H9 (cell line): Measurements from ENCODE around the gene DBNDD1. TPM values are rescaled to one million over a fixed set of nuclear protein-coding genes. Genes with fewer than 3 reads are reported as not detected.

Experiments used
- DNase-seq: peaks from one replicate; pipeline ENCODE4 v3.0.0-alpha.2; 2017
- H2AFZ ChIP-seq: one replicate; pipeline ENCODE4 v1.6.1; 2013; ENCODE audit warnings: mild to moderate bottlenecking, low read length, control low read depth, moderate library complexity
- H2AK5ac ChIP-seq: 2 replicates; pipeline ENCODE4 v1.6.1; 2013; ENCODE audit warnings: low read length, control low read depth, mixed read lengths; ENCODE audit not compliant: insufficient read length
- H2BK120ac ChIP-seq: one replicate; pipeline ENCODE4 v1.6.1; 2013; ENCODE audit warnings: low read depth, mild to moderate bottlenecking, low read length, control low read depth, inconsistent platforms; ENCODE audit not compliant: poor library complexity, severe bottlenecking
- H2BK12ac ChIP-seq: 2 replicates; pipeline ENCODE4 v1.6.1; 2013; ENCODE audit warnings: low read length, control low read depth, mixed read lengths, low read depth; ENCODE audit not compliant: insufficient read length
- H2BK15ac ChIP-seq: 2 replicates; pipeline ENCODE4 v1.6.1; 2013; ENCODE audit warnings: low read depth, low read length, control low read depth
- H2BK20ac ChIP-seq: one replicate; pipeline ENCODE4 v1.6.1; 2013; ENCODE audit warnings: low read depth, mild to moderate bottlenecking, low read length, control low read depth, inconsistent platforms; ENCODE audit not compliant: poor library complexity, severe bottlenecking
- H2BK5ac ChIP-seq: 2 replicates; pipeline ENCODE4 v1.6.1; 2013; ENCODE audit warnings: low read length, control low read depth, mixed read lengths; ENCODE audit not compliant: insufficient read length
- H3K14ac ChIP-seq: 2 replicates; pipeline ENCODE4 v1.6.1; 2013; ENCODE audit warnings: low read length, control low read depth; ENCODE audit not compliant: insufficient read depth
- H3K18ac ChIP-seq: 2 replicates; pipeline ENCODE4 v1.6.1; 2013; ENCODE audit warnings: low read depth, mild to moderate bottlenecking, mixed read lengths, low read length, control low read depth; ENCODE audit not compliant: insufficient read length
- H3K23ac ChIP-seq: 2 replicates; pipeline ENCODE4 v1.6.1; 2013; ENCODE audit warnings: low read length, control low read depth, mixed read lengths, low read depth; ENCODE audit not compliant: insufficient read length
- H3K23me2 ChIP-seq: 2 replicates; pipeline ENCODE4 v1.6.1; 2013; ENCODE audit warnings: low read depth, mild to moderate bottlenecking, mixed read lengths, low read length, control low read depth; ENCODE audit not compliant: insufficient read length, poor library complexity, severe bottlenecking
- H3K27ac ChIP-seq: 2 replicates; pipeline ENCODE4 v1.5.1; 2013; ENCODE audit warnings: low read length, control low read depth, mixed read lengths, low read depth; ENCODE audit not compliant: insufficient read length
- H3K27me3 ChIP-seq: 2 replicates; pipeline ENCODE4 v1.6.1; 2013; ENCODE audit warnings: low read length, control low read depth, inconsistent platforms; ENCODE audit not compliant: insufficient read depth
- H3K4ac ChIP-seq: 2 replicates; pipeline ENCODE4 v1.6.1; 2013; ENCODE audit warnings: low read depth, mild to moderate bottlenecking, control low read depth, inconsistent platforms, low read length, moderate library complexity
- H3K4me1 ChIP-seq: 2 replicates; pipeline ENCODE4 v1.6.1; 2013; ENCODE audit warnings: low read length, control low read depth, inconsistent platforms; ENCODE audit not compliant: insufficient read depth
- H3K4me2 ChIP-seq: 2 replicates; pipeline ENCODE4 v1.6.1; 2013; ENCODE audit warnings: low read length, control low read depth, mixed read lengths; ENCODE audit not compliant: insufficient read length, insufficient read depth
- H3K56ac ChIP-seq: 2 replicates; pipeline ENCODE4 v1.6.1; 2013; ENCODE audit warnings: low read depth, mild to moderate bottlenecking, mixed read lengths, low read length, control low read depth; ENCODE audit not compliant: insufficient read length
- H3K79me1 ChIP-seq: 2 replicates; pipeline ENCODE4 v1.6.1; 2013; ENCODE audit warnings: low read depth, mild to moderate bottlenecking, moderate library complexity, low read length, control low read depth, inconsistent platforms; ENCODE audit not compliant: insufficient read depth, poor library complexity, severe bottlenecking
- H3K79me2 ChIP-seq: 2 replicates; pipeline ENCODE4 v1.6.1; 2013; ENCODE audit warnings: low read length, control low read depth, inconsistent platforms; ENCODE audit not compliant: insufficient read depth
- H3K9ac ChIP-seq: 2 replicates; pipeline ENCODE4 v1.6.1; 2013; ENCODE audit warnings: low read length, control low read depth, mixed read lengths; ENCODE audit not compliant: insufficient read length; ENCODE audit errors: extremely low read depth
- H3K9me3 ChIP-seq: one replicate; pipeline ENCODE4 v1.6.1; 2013; ENCODE audit warnings: low read depth, low read length, inconsistent platforms; ENCODE audit not compliant: control insufficient read depth
- H3T11ph ChIP-seq: one replicate; pipeline ENCODE4 v1.6.1; 2013; ENCODE audit warnings: mild to moderate bottlenecking, low read length, control low read depth, inconsistent platforms
- H4K20me1 ChIP-seq: one replicate; pipeline ENCODE4 v1.6.1; 2013; ENCODE audit not compliant: control insufficient read depth, insufficient read length, insufficient read depth
- H4K5ac ChIP-seq: 2 replicates; pipeline ENCODE4 v1.6.1; 2013; ENCODE audit warnings: low read depth, mild to moderate bottlenecking, mixed read lengths, low read length, control low read depth; ENCODE audit not compliant: insufficient read length
- H4K8ac ChIP-seq: replicated peaks from 2 replicates; pipeline ENCODE4 v1.6.1; 2013; ENCODE audit warnings: low read length, control low read depth, mixed read lengths, low read depth; ENCODE audit not compliant: insufficient read length
- H4K91ac ChIP-seq: 2 replicates; pipeline ENCODE4 v1.6.1; 2013; ENCODE audit warnings: low read depth, mild to moderate bottlenecking, moderate library complexity, mixed read lengths, low read length, control low read depth; ENCODE audit not compliant: insufficient read length
- H3K27ac Mint-ChIP-seq, 3 experiments: 2 replicates in 2 of 3; 3 replicates in 1 of 3; pipeline ENCODE4 v1.8.0; 2020 to 2021; ENCODE audit warnings: mixed read lengths in 3 of 3, mild to moderate bottlenecking in 1 of 3, moderate library complexity in 1 of 3
- H3K27me3 Mint-ChIP-seq: 2 replicates; pipeline ENCODE4 v1.8.0; 2021; ENCODE audit warnings: low read depth, mild to moderate bottlenecking, moderate library complexity, mixed read lengths
- H3K36me3 Mint-ChIP-seq, 3 experiments: 2 replicates in 2 of 3; 3 replicates in 1 of 3; pipeline ENCODE4 v1.8.0; 2020 to 2021; ENCODE audit warnings: low read depth in 3 of 3, mixed read lengths in 3 of 3; ENCODE audit not compliant: insufficient read depth in 1 of 3
- H3K4me1 Mint-ChIP-seq, 2 experiments: 2 replicates each; pipeline ENCODE4 v1.8.0; 2020; ENCODE audit warnings: mixed read lengths in 2 of 2
- H3K4me3 Mint-ChIP-seq, 2 experiments: 2 replicates in 1 of 2; 3 replicates in 1 of 2; pipeline ENCODE4 v1.8.0; 2020 to 2021; ENCODE audit warnings: mild to moderate bottlenecking in 2 of 2, mixed read lengths in 2 of 2, moderate library complexity in 1 of 2
- H3K9me3 Mint-ChIP-seq, 2 experiments: 2 replicates in 1 of 2; 3 replicates in 1 of 2; pipeline ENCODE4 v1.8.0; 2020; ENCODE audit warnings: mild to moderate bottlenecking in 2 of 2, mixed read lengths in 2 of 2, moderate library complexity in 1 of 2
- WGBS: extraction: QIAGEN DNeasy Blood & Tissue Kit; methylation state at CpG from one replicate; pipeline ENCODE4 v1.1.7; 2013; ENCODE audit warnings: missing lambda C conversion rate, low lambda C conversion rate, mixed read lengths; ENCODE audit not compliant: insufficient read length; ENCODE audit errors: extremely low coverage; 5-methylcytosine and 5-hydroxymethylcytosine counted together
- total RNA-seq: library from RNA; stranded (reverse); gene quantifications from 2 replicates; pipeline ENCODE4 v1.2.1, GENCODE V29; 2021
- TF ChIP-seq, protein P1 (sequence below): fragments of 200-600 bp; sonication (generic); conservative IDR thresholded peaks from 3 replicates; pipeline ENCODE4 v1.8.0; 2021; ENCODE audit warnings: antibody characterized with exemption, mild to moderate bottlenecking

The DBNDD1 gene
- total RNA-seq, 1 experiment from 2014 or later = 87.3 TPM

DNA sequence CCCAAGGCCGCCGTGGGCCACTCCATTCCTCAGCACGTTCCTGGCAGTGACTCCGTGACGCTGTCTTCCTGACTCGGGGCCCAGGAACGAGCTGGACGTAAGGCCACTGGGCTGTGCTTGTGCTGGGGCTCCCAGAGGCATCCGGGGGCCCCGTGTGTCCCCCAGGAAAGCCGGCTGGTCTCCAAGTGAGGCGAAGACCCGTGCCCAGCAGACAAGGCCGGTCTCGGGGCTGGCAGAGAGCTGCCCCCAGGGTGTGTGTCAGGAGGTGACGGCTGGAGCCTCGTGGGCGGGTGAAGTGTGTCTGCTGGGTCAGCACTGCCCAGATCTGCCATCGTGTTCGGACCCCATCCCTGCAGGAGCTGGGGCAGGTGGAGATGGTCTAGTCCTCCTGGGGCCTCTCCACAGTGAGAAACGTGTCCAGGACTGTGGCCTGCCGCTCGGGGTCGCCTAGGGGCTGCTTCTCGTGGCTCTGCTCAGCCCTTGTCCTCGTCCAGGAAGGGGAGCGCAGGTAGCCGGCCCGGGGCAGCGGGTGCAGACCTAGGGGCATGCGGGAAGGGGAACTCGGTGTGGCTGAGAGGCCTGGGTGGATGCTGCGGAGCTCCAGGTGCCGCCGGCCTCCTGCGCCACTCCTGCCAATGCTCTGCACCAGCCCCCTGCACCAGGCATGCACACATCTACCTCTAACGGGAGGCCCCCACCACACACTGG is 13.1 kb downstream of the DBNDD1 start:
- H4K20me1 ChIP-seq = peaks cover 4% of the 10 kb centered on the region
- H4K91ac ChIP-seq = no peak overlapping the region
- no peak overlapping the region for H3K18ac ChIP-seq
- H3K4ac ChIP-seq = no peak overlapping the region
- no peak overlapping the region for H3T11ph ChIP-seq
- H3K79me1 ChIP-seq = no peaks in the 10 kb centered on the region
- Mint-ChIP-seq H3K36me3 (peaks cover 2 to 17% (median 9%) of the 10 kb centered on the region in 3 experiments; a peak in 4 of 7 replicates), H3K27me3 (peaks cover 3% of the 10 kb centered on the region; the same call in 1 of the 2 replicates), H3K4me3 (no peak overlapping the region), H3K27ac (no peak overlapping the region; a peak in 1 of 7 replicates), H3K4me1 (peaks cover 5 to 9% of the 10 kb centered on the region in 2 experiments; a peak in 3 of 4 replicates), H3K9me3 (no peaks in the 10 kb centered on the region; a peak in 1 of 5 replicates)
- H2BK120ac ChIP-seq = no peak overlapping the region
- no peak overlapping the region for H3K23ac ChIP-seq
- H3K27me3 ChIP-seq = no peaks in the 10 kb centered on the region
- H4K5ac ChIP-seq = no peak overlapping the region
- H3K27ac ChIP-seq = no peak overlapping the region
- H3K9me3 ChIP-seq = no peaks in the 10 kb centered on the region
- no peak overlapping the region for H2BK15ac ChIP-seq
- no peak for DNase-seq
- WGBS = no CpG with 5 or more reads among the region's 37 CpGs
- TF ChIP-seq, protein P1, sequence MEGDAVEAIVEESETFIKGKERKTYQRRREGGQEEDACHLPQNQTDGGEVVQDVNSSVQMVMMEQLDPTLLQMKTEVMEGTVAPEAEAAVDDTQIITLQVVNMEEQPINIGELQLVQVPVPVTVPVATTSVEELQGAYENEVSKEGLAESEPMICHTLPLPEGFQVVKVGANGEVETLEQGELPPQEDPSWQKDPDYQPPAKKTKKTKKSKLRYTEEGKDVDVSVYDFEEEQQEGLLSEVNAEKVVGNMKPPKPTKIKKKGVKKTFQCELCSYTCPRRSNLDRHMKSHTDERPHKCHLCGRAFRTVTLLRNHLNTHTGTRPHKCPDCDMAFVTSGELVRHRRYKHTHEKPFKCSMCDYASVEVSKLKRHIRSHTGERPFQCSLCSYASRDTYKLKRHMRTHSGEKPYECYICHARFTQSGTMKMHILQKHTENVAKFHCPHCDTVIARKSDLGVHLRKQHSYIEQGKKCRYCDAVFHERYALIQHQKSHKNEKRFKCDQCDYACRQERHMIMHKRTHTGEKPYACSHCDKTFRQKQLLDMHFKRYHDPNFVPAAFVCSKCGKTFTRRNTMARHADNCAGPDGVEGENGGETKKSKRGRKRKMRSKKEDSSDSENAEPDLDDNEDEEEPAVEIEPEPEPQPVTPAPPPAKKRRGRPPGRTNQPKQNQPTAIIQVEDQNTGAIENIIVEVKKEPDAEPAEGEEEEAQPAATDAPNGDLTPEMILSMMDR = no peak
- H2BK20ac ChIP-seq = no peak overlapping the region
- H3K9ac ChIP-seq = no peak overlapping the region
- H3K4me1 ChIP-seq = no peaks in the 10 kb centered on the region
- H2AK5ac ChIP-seq = no peak overlapping the region
- H3K23me2 ChIP-seq = no peaks in the 10 kb centered on the region
- no peak overlapping the region; the same call in 1 of the 2 replicates for H3K14ac ChIP-seq
- no peaks in the 10 kb centered on the region for H3K79me2 ChIP-seq
- no peak overlapping the region for H2AFZ ChIP-seq
- no peak overlapping the region for H2BK5ac ChIP-seq
- no peak overlapping the region for H2BK12ac ChIP-seq
- H3K56ac ChIP-seq = no peak overlapping the region
- H3K4me2 ChIP-seq = no peak overlapping the region
- no peak overlapping the region for H4K8ac ChIP-seq
